Skeletal muscle satellite cell (primary cell): ENCODE data around the gene CD69.
"Not testable (repeated sequence)": the region's sequence is repeated elsewhere in the genome, so short reads cannot be mapped to it uniquely, and the experiment has no call there.

Source experiments
- H3K27me3 ChIP-seq: 2 replicates; pipeline ENCODE4 v1.7.0; 2013; ENCODE audit warnings: low read length; ENCODE audit not compliant: control insufficient read depth, insufficient read depth
- H3K36me3 ChIP-seq: 2 replicates; pipeline ENCODE4 v1.7.0; 2013; ENCODE audit warnings: mild to moderate bottlenecking, control low read depth, low read length; ENCODE audit not compliant: insufficient read depth
- H3K4me1 ChIP-seq: 2 replicates; pipeline ENCODE4 v1.7.0; 2013; ENCODE audit warnings: low read length; ENCODE audit not compliant: control insufficient read depth, insufficient read depth
- H3K4me2 ChIP-seq: 2 replicates; pipeline ENCODE4 v1.7.0; 2013; ENCODE audit warnings: mild to moderate bottlenecking, low read length
- H3K4me3 ChIP-seq: 2 replicates; pipeline ENCODE4 v1.7.0; 2013; ENCODE audit warnings: low read length
- H3K9ac ChIP-seq: 2 replicates; pipeline ENCODE4 v1.7.0; 2013; ENCODE audit warnings: mild to moderate bottlenecking, low read depth, low read length, moderate library complexity
- H3K9me3 ChIP-seq: replicated peaks from 2 replicates; pipeline ENCODE4 v1.7.0; 2013; ENCODE audit warnings: mild to moderate bottlenecking, control low read depth, low read length

The CD69 gene

GRCh38 chr12:9708853-9709252 is 51.8 kb downstream of the CD69 start:
- H3K9ac ChIP-seq = no peak overlapping the region
- no peaks in the 10 kb centered on the region for H3K9me3 ChIP-seq
- no peaks in the 10 kb centered on the region for H3K27me3 ChIP-seq
- no peaks in the 10 kb centered on the region for H3K36me3 ChIP-seq
- H3K4me3 ChIP-seq = no peak overlapping the region
- no peak overlapping the region for H3K4me2 ChIP-seq
- no peaks in the 10 kb centered on the region for H3K4me1 ChIP-seq

GRCh38 chr12:9707864-9708808 is 52.6 kb downstream of the CD69 start:
- H3K27me3 ChIP-seq = no peaks in the 10 kb centered on the region
- H3K4me1 ChIP-seq = no peaks in the 10 kb centered on the region
- H3K36me3 ChIP-seq = no peaks in the 10 kb centered on the region
- H3K9ac ChIP-seq = no peak overlapping the region
- no peak overlapping the region for H3K4me2 ChIP-seq
- H3K9me3 ChIP-seq = no peaks in the 10 kb centered on the region
- no peak overlapping the region for H3K4me3 ChIP-seq

GRCh38 chr12:9707356-9707755 is 53.3 kb downstream of the CD69 start:
- Histone ChIP-seq H3K9me3 (no peaks in the 10 kb centered on the region), H3K4me1 (no peaks in the 10 kb centered on the region), H3K36me3 (no peaks in the 10 kb centered on the region), H3K4me3 (no peak overlapping the region), H3K9ac (no peak overlapping the region), H3K27me3 (no peaks in the 10 kb centered on the region), H3K4me2 (no peak overlapping the region)

GRCh38 chr12:9706086-9706685 is 54.5 kb downstream of the CD69 start:
- Histone ChIP-seq H3K36me3 (no peaks in the 10 kb centered on the region), H3K4me3 (no peak overlapping the region), H3K9me3 (no peaks in the 10 kb centered on the region), H3K27me3 (no peaks in the 10 kb centered on the region), H3K9ac (no peak overlapping the region), H3K4me2 (no peak overlapping the region), H3K4me1 (no peaks in the 10 kb centered on the region)

- not testable (repeated sequence) for H3K36me3 ChIP-seq, H3K4me2 ChIP-seq, H3K9ac ChIP-seq, H3K4me1 ChIP-seq, H3K27me3 ChIP-seq, H3K9me3 ChIP-seq, H3K4me3 ChIP-seq
These were observed 56.1 kb downstream of the CD69 start for GRCh38 chr12:9704561-9704960.
